HG03460 (cell line): ENCODE measurements around the gene MEX3A.
"Not testable (repeated sequence)": the region's sequence is repeated elsewhere in the genome, so short reads cannot be mapped to it uniquely, and the experiment has no call there.

Experiments used
- ATAC-seq: cut with Tn5 transposase; IDR thresholded peaks from one replicate; pipeline ENCODE4 v1.9.1; 2021; ENCODE audit not compliant: unreplicated experiment

Gene MEX3A

DNA sequence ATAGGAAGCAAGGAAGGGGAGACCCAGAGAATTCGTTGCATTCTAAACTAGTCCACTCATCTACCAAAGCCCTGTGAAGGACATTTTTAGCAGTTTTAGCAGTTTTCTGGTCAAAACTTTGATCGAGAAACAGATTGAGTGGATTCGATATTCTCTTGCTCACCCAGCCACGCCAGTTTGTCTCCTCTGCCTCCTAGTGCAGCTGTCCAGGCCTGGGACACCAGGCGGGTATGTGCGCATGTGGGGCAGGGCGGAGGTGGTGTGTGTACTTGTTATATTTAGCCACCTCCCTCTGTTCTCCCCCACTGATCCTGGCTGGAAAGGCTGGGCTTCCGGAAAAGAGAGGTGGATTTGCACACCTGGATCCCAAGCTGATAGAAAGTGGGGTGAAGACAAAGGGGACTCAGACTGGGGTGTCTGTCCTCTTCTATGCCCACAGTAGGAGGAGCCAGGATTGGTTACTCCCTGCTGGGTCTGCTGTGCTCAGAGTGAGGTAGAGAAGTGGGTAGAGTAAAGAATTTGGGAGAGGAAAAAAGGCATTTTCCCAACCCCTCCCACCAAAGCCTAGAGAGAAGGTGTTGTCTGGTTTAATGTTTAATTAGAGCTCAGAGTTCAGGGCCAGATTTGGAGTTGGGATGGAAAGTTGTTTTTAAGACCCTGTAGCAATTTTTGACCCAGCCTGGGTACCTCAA, 36.1 kb upstream of the MEX3A start:
- ATAC-seq, result no peak

DNA sequence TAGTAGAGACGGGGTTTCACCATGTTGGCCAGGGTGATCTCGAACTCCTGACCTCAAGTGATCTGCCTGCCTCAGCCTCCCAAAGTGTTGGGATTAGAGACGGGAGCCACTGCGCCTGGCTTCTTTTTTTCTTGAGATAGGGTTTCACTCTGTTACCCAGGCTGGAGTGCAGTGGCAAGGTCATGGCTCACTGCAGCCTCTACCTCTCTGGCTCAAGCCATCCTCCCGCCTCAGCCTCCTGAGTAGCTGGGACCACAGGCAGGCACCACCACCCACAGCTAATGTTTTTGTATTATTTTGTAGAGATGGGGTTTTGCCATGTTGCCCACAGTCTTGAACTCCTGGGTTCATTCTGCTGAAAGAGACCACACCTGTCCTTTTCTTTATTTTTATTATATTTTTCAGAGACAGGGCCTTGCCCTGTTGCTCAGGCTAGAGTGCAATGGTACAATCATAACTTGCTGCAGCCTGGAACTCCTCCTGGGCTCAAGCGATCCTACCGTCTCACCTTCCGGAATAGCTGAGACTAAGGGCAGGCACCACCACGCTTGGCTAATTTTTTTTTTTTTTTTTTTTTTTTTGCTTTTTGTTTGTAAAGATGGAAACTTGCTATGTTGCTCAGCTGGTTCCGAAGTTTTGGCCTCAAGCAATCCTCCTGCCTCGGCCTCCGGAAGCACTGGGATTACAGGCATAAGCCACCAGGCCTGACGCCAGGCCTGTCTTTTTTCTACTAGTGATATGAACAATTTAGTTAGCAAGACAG, 35.3 kb upstream of the MEX3A start:
- no peak for ATAC-seq

DNA sequence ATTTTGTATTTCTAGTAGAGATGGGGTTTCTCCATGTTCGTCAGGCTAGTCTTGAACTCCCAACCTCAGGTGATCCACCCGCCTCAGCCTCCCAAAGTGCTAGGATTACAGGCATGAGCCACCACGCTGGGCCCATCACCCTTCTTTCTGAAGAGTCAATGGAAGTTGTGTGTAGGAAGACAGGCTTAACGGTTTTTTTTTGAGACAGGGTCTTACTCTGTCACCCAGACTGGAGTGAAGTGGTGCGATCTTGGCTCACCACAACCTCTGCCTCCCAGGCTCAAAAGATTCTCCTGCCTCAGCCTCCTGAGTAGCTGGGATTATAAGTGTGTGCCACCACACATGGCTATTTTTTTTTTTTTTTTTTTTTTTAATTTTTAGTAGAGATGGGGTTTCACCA, 34.5 kb upstream of the MEX3A start:
- not testable (repeated sequence) for ATAC-seq

DNA sequence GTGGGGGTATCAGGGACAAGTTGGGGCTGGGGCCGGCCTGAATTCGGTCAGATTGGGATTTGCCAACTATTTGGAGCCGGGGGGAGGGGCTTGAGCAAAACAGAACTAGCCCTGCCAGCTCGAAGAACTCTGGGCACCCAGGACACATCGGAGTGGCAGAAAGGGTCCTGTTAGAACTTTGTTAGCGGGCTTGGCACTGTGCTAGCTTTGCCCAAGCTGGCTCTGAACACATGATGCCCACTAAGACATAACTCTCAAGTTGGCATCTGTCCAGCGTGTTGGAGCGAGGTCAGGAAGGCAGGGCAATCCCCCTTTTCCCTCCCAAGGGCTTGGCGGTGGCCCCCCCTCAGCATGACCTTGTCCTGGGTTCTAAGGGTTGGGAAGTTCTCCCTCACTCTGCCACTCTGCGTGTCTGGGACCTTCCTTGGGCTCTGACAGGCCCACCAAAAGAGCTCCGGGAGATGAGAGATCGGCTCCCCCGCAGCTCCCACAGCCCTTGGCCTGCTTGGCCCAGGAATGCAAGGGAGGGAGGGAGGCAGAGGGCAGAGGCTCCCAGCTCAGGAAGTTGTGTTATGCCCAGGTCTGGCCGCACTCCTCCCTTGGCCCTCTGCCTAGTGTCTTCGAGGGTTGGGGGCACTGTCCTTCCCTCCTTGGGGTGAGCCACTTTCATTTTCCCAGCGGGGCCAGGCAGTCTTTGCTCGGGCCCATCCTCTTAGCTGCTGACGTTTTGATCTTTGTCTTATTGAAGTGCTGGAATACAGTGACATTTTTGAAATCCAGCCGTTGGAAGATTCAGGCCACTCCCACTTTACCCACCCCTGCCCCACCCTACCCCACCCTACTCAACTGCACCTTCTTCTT, 33.5 kb upstream of the MEX3A start:
- no peak for ATAC-seq

DNA sequence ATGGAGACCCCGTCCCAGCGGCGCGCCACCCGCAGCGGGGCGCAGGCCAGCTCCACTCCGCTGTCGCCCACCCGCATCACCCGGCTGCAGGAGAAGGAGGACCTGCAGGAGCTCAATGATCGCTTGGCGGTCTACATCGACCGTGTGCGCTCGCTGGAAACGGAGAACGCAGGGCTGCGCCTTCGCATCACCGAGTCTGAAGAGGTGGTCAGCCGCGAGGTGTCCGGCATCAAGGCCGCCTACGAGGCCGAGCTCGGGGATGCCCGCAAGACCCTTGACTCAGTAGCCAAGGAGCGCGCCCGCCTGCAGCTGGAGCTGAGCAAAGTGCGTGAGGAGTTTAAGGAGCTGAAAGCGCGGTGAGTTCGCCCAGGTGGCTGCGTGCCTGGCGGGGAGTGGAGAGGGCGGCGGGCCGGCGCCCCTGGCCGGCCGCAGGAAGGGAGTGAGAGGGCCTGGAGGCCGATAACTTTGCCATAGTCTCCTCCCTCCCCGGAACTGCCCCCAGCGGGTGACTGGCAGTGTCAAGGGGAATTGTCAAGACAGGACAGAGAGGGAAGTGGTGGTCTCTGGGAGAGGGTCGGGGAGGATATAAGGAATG, 32.8 kb upstream of the MEX3A start:
- peak; percentile 3 for ATAC-seq

DNA sequence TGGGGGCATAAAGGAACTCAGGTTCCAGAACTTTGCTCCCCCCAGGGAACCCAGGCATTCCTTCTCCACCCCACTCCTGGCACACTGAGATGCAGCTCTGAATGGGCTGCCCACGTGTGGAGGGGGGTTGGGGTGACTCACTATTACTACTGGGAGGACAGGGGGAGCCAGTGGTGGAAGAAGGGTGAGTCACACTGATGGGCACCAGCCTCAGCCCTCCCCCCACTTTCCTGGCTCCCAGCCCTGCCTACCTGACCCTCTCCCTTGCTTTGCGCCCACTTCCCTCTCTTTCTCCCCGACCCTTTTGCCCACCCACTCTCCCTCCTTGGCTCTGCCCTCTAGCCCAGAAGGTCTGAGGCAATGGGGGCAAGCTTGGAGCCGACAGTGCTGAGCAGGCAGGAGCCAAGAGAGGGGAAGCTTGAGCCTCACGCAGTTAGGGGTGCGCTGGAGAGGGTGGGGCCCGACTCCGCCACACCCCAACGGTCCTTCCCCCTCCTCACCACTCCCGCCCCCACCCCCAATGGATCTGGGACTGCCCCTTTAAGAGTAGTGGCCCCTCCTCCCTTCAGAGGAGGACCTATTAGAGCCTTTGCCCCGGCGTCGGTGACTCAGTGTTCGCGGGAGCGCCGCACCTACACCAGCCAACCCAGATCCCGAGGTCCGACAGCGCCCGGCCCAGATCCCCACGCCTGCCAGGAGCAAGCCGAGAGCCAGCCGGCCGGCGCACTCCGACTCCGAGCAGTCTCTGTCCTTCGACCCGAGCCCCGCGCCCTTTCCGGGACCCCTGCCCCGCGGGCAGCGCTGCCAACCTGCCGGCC, 32.0 kb upstream of the MEX3A start, which contains the start of gene LMNA:
TSS of gene LMNA (plus strand) at position 611 of the 818 bp plus-strand sequence. CDS start 208 bp downstream, outside the sequence.
- peak; percentile 62 for ATAC-seq

DNA sequence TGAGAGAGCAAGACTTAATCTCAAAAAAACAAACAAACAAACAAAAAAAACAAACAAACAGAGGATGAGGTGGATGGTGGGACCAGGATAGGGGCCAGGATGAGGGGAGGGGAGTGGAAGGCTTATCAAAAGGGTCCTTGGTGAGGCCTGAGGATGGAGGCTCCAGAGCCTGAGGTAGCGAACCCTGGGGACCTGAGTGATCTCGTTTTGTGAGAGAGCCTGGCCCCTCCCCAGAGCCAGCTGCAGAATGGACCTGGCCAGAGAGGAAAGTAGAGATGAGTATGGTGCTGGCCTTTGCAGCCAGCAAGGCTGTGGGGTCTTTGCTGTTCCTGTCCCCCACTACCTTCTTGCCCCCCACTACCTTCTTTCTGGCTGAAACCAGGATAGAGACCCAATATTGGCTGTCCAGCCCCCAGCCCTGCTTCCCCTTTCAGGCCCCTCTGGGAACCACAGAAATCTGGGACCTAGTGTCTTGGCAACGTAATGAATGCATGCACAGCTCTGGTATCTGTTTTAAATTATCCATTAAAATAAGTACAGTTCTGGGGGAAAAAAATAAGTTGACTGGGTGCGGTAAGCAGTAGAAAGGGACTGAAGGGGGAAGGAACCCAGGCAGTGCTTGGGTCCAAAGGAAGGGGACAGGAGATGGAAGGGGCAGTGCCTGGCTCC, 31.2 kb upstream of the MEX3A start:
- ATAC-seq, result no peak

DNA sequence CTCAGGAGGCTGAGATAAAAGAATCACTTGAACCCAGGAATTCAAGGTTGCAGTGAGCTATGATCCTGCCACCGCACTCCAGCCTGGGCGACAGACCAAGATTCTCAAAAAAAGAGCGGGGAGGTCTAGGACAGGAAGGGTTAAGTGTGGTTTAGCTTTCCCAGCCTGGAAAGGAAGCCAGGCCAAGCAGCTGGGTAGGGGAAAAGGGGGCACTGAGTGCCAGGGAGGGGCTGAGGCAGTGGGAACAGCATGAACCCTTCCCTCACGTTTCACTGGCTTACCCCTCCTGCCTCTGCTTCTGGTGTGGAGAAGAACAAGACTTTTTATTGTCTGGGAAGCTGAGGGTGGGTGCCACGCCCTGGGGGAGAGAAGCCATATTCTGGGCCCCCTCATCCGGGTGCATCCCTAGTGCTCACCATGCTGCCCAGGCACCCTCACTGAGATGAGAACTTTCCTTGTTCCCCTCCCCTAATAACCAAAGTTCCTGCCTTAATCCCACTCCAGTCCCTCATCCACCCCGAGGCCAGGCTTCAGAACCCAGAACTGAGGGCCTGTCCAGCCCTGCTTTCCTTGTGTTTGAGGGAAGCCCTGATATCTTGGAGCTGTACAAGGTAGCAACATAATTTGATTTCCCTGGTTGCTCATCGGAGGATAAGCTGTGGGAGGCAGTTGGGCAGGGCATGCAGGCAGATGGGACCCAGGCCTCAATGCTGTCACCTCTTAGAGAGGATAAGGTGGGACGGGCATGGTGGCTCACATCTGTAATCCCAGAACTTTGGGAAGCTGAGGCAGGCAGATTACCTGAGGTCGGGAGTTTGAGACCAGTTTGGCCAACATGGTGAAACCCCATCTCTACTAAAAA, 30.2 kb upstream of the MEX3A start:
- no peak for ATAC-seq

DNA sequence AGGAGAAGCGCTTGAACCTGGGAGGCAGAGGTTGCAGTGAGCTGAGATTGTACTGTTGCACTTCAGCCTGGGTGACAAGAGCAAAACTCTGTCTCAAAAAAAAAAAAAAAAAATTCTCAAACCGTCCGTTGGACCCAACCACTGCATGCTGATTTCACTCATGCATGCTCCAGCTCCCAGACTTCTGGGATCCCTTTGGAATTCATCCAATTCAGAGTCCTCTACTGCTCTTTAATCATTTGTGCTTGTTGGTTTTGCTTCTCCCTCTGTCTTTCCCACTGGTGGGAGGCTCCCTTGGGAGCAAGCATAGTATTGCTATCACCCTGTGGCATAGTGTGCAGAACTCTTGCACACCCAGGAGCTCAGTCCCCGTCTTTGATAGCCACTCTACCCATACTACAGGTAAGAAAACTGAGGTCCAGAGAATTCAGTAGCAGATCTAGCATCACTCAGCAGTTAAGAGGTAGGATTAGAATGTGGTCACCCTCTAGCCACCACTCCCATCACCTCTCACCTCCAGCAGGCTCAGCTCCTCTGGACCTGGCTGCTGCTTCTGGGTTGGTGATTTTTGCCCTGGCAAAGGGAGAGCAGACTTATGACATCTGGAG, 29.2 kb upstream of the MEX3A start:
- ATAC-seq, result no peak

DNA sequence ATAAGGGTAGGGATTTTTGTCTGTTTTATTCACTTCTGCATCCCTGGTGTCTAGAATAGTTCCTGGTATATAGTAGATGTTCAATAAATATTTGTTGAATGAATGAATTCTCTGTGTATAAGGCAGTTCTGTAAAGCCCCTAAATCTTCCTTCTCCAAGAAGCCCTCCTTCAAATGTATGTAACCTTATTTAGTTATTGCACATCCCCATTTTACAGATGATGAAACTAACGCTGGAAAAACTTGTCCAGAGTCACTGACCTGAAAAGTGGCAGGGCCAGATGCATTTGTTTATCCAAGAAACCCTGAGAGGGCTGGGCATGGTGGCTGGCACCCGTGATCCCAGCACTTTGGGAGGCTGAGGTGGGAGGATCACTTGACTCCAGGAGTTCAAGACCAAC, 28.0 kb upstream of the MEX3A start:
- ATAC-seq, result no peak

DNA sequence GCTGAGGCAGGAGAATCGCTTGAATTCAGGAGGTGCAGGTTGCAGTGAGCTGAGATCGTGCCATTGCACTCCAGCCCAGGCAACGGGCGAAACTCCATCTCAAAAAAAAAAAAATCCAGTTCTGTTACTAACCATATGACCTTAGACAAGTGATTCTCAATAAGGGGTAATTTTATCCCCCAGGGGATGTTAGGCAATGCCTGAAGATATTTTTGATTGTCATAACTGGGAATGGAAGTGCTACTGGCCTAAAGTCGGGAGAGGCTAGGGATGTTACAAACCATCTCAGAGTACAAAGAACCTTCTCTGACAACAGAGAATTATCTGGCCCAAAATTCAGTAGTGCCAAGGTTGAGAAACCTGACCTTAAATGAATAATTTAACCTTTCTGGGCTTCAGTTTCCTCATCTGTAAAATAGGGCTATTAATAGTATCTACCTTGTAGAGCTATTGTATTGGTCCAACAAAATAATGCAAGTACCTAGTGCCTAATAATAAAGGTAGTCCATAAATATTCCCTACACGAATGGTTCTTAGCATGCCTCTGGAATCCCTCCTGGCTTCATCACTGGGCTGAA, 26.5 kb upstream of the MEX3A start:
- no peak for ATAC-seq

DNA sequence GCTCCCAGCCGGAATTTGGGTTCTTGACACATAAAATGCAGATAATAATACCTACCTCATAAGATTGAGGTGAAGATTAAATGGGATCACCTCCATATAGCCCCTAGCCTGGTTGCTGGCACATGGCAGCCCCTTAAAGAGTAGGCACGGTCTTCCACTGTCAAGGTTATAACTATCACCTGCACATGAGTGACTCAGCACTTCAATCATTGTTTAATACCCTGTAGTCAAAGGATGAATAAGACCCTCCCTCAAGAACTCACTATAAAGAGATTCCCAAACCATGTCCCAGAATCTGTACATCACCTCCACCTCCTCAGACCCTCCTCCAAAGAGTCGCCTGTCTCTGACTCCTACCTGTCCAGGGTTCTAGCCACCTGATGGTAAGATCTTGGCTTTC, 25.8 kb upstream of the MEX3A start:
- no peak for ATAC-seq

DNA sequence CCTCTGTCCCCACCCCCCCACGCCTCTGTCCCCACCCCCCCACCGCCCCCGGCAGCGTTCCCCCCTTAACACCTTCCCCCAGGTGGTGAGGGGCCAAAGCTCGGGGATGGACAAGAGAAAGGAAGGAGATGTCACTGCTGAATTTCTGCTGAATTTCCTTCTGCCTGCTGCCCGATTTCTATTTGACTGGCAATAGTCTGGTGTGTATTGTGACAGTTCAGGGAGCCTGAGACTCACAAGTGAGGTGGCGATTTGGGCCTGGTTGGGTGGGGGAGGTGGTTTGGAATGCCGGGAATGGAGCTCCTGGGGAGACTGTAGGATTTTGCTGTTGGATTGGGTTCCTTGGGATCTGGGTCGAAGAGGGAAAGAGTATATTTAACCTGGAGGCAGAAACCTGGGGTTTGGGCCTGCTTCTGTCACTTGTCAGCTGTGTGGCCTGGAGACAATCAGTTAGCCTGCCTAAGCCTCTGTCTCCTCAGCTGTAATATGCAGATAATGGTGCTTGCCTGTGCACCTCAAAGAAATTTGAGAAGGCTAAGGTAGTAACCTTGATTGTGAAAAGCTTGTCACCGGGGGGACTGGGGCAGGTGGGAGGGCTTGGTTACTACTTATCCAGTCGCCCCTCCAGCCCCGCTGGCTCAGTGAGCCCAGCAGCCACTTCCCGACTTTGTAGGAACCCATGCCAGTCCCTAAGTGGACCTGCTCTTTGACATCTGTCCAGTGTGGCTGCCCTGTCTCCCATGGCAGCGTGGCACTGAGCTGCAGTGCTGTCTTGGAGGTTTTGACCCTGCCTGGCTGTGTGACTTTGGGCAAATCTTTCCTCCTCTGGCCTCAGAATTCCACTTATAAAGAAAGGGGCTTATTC, 24.6 kb upstream of the MEX3A start:
- no peak for ATAC-seq

DNA sequence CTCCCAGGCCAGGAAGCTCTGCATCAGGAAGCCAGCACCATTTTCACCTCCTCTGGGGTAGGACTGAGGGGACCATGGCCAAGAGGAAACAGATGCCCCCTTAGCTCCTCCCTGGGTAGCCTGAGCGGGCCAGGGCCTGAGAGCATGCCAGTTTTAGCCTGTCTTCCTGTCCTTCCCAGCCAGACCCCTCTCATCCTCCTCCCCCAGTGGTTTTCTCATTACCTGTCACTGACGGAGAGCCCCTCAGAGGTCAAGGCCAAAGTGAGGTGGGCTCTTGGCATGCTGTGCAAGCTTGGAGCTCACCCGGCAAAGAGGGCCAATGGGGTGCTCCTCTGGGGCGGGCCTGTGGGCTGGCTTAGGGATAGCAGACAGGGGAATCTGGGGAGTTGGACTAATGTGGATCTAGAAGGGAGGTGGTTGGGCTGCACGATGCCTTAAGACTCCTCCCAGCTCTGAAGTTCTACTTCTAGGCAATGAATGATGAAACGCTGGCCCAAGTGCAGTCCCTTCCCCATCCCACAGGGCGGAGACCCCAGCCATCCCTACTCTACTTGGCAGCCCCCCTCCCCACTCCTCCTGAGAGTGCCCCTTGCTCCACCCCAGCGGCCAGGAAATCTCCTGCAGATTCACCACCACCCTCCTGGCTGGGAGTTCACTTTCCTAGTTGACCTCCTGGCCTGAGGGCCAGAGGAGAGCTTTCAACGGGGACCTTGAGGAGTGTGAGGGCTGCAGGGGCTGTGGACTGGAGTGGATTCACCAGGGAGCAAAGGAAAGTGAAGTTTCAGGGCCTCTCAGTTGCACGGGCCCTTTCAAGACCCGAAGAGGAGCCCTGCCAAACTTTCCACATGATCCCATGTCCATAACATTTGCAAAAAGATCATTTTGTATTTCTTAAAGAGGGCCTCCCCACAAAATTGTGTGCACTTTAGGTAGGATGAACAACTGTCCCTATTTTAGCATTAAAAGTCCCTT, 22.9 kb upstream of the MEX3A start:
- ATAC-seq, result no peak

DNA sequence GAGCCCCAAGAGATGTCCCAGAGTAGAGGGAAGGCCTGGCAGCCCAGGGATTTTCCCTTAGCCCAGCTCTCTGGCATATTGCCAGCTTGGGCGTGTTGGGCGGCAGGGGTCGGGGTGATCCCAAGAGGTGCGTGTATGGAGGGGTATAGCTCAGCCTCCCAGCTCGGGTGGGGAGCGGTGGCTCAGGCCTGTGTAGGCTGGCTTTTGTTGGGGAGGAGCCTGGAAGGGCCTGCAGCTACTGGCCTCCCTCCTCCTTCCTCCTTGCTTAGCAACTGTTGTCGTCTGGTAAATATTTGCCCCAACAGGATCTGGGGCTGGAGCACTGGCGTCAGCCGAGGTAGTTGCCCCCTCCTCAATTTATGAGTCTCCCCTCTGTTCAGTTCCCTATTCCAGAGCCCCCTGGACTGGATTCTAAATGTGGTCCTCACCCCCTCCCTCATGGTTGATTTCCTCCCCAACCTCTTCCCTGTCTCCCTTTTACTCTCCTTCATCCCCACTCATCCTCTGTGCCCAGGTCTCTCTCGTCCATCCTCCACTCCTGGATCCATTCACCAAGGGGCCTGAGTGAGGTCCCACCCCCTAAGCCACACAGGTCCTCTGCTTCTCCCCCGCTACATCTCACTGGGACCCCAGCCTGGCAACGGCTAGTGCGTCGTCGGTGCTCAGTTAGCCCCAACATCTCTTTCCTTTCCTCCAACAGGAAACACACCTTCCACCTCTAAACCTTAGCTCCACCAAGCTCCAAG, 22.0 kb upstream of the MEX3A start:
- ATAC-seq, result no peak
